OCI-LY3 (cell line): Measurements from ENCODE around the gene RHOH.

Source experiments
- CTCF ChIP-seq: fragments of 200-600, 300-600 bp; sonication (generic); IDR thresholded peaks from 2 replicates; pipeline ENCODE4 v1.5.1; 2014; ENCODE audit warnings: antibody characterized with exemption, low read length, low read depth
- EZH2phosphoT487 ChIP-seq: fragments of 200-600 bp; shearing (Covaris generic); IDR thresholded peaks from 2 replicates; pipeline ENCODE4 v1.6.1; 2018; ENCODE audit warnings: antibody characterized with exemption, mixed run types, low read depth

GRCh38 chr4:40264995-40265909, 68.4 kb downstream of the RHOH start:
- TF ChIP-seq CTCF (no peak), EZH2phosphoT487 (no peak)
